Astrocyte of the cerebellum (primary cell): ENCODE data around the gene MLST8.
A peak's percentile ranks its signal among the peaks of the same experiment; 100 is the strongest.

Source experiments
- DNase-seq: peaks from one replicate; pipeline ENCODE4 v3.0.0-alpha.2; 2011; ENCODE audit warnings: low read depth
- H3K4me3 ChIP-seq: 2 replicates; pipeline ENCODE4 v1.5.1; 2011; ENCODE audit warnings: mild to moderate bottlenecking, low read depth, low read length, moderate library complexity
- in situ Hi-C: cut with HindIII; loops from 2 replicates; pipeline ENCODE4 v1.10.0; 2017; ENCODE audit warnings: low sequenced_read_pairs
- TF ChIP-seq, protein P1 (sequence below): IDR thresholded peaks from 2 replicates; pipeline ENCODE4 v1.5.1; 2012; ENCODE audit warnings: low read length, low read depth, moderate library complexity, mild to moderate bottlenecking; ENCODE audit errors: missing control alignments

The MLST8 gene

DNA sequence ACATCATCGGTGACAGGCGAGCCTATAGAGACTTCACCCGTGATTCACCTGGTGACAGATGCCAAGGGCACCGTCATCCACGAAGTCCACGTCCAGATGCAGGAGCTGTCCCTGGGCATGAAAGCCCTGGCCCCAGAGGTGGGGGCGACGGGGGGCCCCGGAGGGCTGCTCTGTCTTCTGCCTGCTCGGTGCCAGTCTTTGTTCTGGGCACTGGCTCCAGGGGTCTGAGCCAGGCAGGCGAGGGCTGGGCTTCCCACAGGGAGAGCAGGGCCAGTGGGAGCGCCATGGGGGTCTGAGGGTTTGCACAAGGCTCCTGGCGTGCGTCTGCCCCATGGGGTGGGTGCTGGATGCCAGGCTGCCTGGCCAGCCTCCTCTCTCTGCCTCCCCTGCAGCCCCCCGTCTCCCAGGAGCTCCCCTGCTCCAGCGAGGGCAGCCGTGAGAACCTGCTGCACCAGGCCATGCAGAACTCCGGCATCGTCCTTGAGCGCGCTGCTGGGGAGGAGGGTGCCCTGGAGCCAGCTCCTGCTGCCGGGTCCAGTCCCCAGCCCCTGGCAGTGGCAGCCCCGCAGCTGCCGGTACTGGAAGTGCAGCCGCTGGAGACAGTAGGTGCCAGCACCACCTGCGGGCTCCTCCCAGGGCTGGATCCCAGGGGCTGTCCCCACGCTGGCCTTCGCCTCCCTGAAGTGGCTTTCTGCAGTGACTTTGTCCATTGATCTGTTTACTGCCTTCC lies 28.0 kb downstream of the MLST8 start:
- no peak overlapping the region for H3K4me3 ChIP-seq
- DNase-seq, result no peak
- TF ChIP-seq, protein P1, sequence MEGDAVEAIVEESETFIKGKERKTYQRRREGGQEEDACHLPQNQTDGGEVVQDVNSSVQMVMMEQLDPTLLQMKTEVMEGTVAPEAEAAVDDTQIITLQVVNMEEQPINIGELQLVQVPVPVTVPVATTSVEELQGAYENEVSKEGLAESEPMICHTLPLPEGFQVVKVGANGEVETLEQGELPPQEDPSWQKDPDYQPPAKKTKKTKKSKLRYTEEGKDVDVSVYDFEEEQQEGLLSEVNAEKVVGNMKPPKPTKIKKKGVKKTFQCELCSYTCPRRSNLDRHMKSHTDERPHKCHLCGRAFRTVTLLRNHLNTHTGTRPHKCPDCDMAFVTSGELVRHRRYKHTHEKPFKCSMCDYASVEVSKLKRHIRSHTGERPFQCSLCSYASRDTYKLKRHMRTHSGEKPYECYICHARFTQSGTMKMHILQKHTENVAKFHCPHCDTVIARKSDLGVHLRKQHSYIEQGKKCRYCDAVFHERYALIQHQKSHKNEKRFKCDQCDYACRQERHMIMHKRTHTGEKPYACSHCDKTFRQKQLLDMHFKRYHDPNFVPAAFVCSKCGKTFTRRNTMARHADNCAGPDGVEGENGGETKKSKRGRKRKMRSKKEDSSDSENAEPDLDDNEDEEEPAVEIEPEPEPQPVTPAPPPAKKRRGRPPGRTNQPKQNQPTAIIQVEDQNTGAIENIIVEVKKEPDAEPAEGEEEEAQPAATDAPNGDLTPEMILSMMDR, result no peak
- in situ Hi-C loops, result no loop called here

DNA sequence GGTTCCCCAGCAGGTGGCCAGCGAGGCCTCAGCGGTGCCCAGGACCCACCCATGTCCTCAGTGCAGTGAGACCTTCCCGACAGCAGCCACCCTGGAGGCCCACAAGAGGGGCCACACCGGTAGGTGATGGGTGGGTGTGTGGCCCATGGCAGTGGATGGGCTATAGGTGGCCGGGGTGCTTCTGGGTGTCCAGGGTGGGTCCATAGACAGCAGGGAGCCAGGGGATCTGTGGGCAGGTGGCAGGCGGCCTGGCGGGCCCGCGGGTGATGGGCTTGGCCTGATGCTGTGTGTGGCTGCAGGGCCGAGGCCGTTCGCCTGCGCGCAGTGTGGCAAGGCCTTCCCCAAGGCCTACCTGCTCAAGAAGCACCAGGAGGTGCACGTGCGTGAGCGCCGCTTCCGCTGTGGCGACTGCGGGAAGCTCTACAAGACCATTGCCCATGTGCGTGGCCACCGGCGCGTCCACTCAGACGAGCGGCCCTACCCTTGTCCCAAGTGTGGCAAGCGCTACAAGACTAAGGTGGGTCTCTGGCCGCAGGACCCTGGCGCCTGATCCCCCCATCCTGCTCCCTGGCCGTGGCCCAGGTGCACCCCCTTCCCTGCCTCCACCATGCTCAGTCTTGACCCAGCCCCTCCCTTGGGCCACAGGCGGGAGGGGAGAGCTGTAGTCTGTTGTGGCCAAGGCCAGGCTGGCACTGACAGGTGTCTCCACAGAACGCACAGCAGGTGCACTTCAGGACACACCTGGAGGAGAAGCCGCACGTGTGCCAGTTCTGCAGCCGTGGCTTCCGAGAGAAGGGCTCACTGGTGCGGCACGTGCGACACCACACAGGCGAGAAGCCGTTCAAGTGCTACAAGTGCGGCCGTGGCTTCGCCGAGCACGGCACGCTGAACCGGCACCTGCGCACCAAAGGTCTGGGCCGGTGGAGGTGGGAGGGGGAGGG lies 28.9 kb downstream of the MLST8 start:
- H3K4me3 ChIP-seq, result no peak overlapping the region
- in situ Hi-C loops, result no loop called here

DNA sequence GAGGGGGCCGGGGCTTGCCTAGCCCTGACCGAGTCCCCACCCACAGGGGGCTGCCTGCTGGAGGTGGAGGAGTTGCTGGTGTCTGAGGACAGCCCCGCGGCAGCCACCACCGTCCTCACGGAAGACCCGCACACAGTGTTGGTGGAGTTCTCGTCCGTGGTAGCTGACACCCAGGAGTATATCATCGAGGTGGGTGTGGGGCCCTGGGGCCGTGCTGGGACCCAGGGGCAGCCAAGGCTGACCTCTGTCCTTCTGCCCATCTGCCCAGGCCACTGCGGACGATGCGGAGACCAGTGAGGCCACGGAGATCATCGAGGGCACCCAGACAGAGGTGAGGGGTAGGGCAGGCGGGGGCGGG lies 29.5 kb downstream of the MLST8 start:
- H3K4me3 ChIP-seq, result no peak overlapping the region
- DNase-seq, result no peak
- in situ Hi-C loops, result no loop called here
- TF ChIP-seq, protein P1, result no peak

More for the DNA sequence above, 28.9 kb downstream of the MLST8 start:
- TF ChIP-seq, protein P1, result no peak
- DNase-seq, result no peak

DNA sequence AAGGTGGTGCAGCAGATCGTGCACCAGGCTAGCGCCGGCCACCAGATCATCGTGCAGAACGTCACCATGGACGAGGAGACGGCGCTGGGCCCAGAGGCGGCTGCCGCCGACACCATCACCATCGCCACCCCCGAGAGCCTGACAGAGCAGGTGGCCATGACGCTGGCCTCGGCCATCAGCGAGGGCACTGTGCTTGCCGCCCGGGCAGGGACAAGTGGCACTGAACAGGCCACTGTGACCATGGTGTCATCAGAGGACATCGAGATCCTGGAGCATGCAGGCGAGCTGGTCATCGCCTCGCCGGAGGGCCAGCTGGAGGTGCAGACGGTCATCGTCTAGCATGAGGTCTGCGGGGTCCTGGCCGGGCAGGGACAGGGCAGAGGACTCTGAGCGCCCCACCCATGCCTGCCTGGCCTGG lies 30.0 kb downstream of the MLST8 start:
- no peak for DNase-seq
- TF ChIP-seq, protein P1, result no peak
- in situ Hi-C loops, result no loop called here
- H3K4me3 ChIP-seq, result no peak overlapping the region

DNA sequence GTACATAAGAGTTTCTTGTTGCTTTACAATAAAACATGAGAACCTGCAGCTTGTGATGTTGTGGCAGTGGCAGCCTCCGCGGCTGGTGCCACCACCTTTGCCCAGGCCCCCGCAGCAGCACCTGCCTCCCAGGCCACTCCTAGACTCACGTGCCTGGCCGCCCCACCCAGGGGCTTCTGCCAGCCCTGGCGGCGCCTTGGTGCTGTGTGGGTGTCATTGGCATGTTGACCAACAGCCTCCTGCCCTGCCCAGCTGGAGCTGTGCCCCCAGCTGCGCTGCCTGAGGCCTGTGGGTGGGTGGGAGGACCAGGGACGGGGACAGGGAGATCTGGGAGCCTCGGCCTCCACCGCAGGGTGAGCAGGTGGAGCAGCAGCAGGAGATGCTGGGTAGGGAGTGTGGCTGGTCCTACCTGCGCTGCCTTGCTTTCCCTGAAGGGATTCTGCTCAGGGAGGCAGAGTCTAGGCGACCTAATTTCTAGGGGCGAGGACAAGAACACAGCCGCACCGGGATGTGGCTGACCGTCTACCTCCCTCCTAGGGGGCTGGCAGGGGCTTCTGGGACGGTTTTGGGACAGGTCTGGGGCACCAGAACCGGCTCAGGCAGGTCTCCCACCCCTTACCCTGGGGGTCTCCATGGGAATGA lies 30.6 kb downstream of the MLST8 start:
- TF ChIP-seq, protein P1, result no peak
- in situ Hi-C loops, result no loop called here
- no peak for DNase-seq
- H3K4me3 ChIP-seq, result no peak overlapping the region

DNA sequence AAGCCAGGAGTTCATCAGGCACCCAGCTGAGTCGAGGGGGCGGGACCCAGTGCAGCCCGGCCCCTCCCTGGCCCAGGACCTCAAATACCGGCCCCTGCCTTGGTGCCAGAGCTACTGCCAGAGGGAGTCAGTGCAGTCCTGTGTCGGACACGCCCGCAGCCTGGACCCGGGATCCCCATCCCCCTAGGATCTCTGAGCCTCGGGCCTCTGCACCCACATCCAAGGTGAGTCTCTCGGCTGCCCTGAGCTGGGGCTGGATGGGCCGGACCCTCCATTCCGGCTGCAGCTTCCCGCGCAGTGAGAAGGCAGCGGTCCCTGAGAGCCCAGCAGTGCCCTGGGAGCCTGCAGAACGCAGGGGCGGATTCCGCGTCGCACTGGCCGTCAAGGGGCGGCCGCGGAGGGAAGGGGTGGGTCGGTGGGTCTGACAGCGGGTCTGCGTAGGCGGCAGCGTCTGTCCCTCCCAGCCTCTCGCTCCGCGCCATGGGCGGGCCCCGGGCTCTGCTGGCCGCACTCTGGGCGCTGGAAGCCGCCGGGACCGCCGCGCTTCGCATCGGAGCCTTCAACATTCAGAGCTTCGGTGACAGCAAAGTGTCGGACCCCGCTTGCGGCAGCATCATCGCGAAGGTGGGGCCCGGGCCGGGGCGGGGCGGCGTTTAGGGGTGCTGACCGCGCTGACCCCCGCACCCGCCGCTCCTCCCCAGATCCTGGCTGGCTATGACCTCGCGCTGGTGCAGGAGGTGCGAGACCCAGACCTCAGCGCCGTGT lies 31.3 kb downstream of the MLST8 start, which contains the start of gene DNASE1L2:
TSS of gene DNASE1L2 (plus strand) at position 108 of the 765 bp plus-strand sequence. CDS start at position 481, 373 bp downstream.
- in situ Hi-C loops, result no loop called here
- no peak for DNase-seq
- H3K4me3 ChIP-seq, result peak within 1 kb of the TSS; percentile 28
- TF ChIP-seq, protein P1, result no peak
